GM18505 (cell line): ENCODE results near the gene SPOCK2.
"Not testable (repeated sequence)": the region's sequence is repeated elsewhere in the genome, so short reads cannot be mapped to it uniquely, and the experiment has no call there.

Experiments used
- ATAC-seq: cut with Tn5 transposase; IDR thresholded peaks from one replicate; pipeline ENCODE4 v1.9.1; 2021; ENCODE audit not compliant: unreplicated experiment
- POLR2A ChIP-seq: IDR thresholded peaks from 4 replicates; pipeline ENCODE4 v1.6.1; 2011; ENCODE audit warnings: borderline replicate concordance; ENCODE audit not compliant: insufficient read depth, insufficient read length; ENCODE audit errors: extremely low read depth

The SPOCK2 gene

GRCh38 chr10:72035252-72035887 lies 53.0 kb downstream of the SPOCK2 start:
- no peak for TF ChIP-seq POLR2A
- ATAC-seq: no peak

- no peak for ATAC-seq
- TF ChIP-seq POLR2A: no peak
Measured at GRCh38 chr10:72034761-72035160, 53.6 kb downstream of the SPOCK2 start.

- no peak for ATAC-seq
- no peak for TF ChIP-seq POLR2A
Measured at GRCh38 chr10:72034040-72034499, 54.3 kb downstream of the SPOCK2 start.

GRCh38 chr10:72032409-72033162 lies 55.8 kb downstream of the SPOCK2 start:
- ATAC-seq: not testable (repeated sequence)

GRCh38 chr10:72031706-72032105 lies 56.6 kb downstream of the SPOCK2 start:
- no peak for TF ChIP-seq POLR2A
- ATAC-seq: no peak

GRCh38 chr10:72030762-72031543 lies 57.4 kb downstream of the SPOCK2 start:
- no peak for TF ChIP-seq POLR2A
- no peak for ATAC-seq

- no peak for ATAC-seq
- TF ChIP-seq POLR2A: no peak
Measured at GRCh38 chr10:72029414-72029813, 58.9 kb downstream of the SPOCK2 start.

GRCh38 chr10:72027498-72027897 lies 60.9 kb downstream of the SPOCK2 start:
- no peak for TF ChIP-seq POLR2A
- ATAC-seq: no peak

GRCh38 chr10:72026278-72027111 lies 61.9 kb downstream of the SPOCK2 start:
- no peak for ATAC-seq
- TF ChIP-seq POLR2A: no peak

- TF ChIP-seq POLR2A: no peak
- no peak for ATAC-seq
Measured at GRCh38 chr10:72025832-72026231, 62.5 kb downstream of the SPOCK2 start.

GRCh38 chr10:72025400-72025799 lies 63.0 kb downstream of the SPOCK2 start:
- ATAC-seq: no peak
- no peak for TF ChIP-seq POLR2A

GRCh38 chr10:72024596-72024995 lies 63.8 kb downstream of the SPOCK2 start:
- TF ChIP-seq POLR2A: no peak

GRCh38 chr10:72022228-72022627 lies 66.1 kb downstream of the SPOCK2 start:
- TF ChIP-seq POLR2A: no peak
- ATAC-seq: no peak

More at GRCh38 chr10:72024596-72024995, 63.8 kb downstream of the SPOCK2 start:
- ATAC-seq: no peak

- TF ChIP-seq POLR2A: no peak
- no peak for ATAC-seq
Measured at GRCh38 chr10:72020914-72021809, 67.2 kb downstream of the SPOCK2 start.
